DND-41 (cell line): ENCODE data around the gene S100Z.
"Not testable (repeated sequence)": the region's sequence is repeated elsewhere in the genome, so short reads cannot be mapped to it uniquely, and the experiment has no call there.

Source experiments
- ATAC-seq: fragments of 200-7000 bp; cut with Tn5 transposase; 3 replicates; pipeline ENCODE4 v1.9.1; 2021; ENCODE audit warnings: low read depth; ENCODE audit not compliant: insufficient read depth
- DNase-seq: peaks from one replicate; pipeline ENCODE4 v3.0.0-alpha.2; 2020
- H2AFZ ChIP-seq: 2 replicates; pipeline ENCODE4 v1.6.0; 2012; ENCODE audit warnings: low read depth, low read length
- H3K27ac ChIP-seq: 2 replicates; pipeline ENCODE4 v1.5.1; 2012; ENCODE audit warnings: low read length, inconsistent platforms
- H3K27me3 ChIP-seq: fragments of 200-600 bp; sonication (generic); 2 replicates; pipeline ENCODE4 v1.6.0; 2012; ENCODE audit warnings: low read length, mild to moderate bottlenecking, inconsistent platforms; ENCODE audit not compliant: insufficient read depth, poor library complexity
- H3K36me3 ChIP-seq: 2 replicates; pipeline ENCODE4 v1.5.1; 2012; ENCODE audit warnings: low read length, inconsistent platforms; ENCODE audit not compliant: insufficient read depth
- H3K4me1 ChIP-seq: 2 replicates; pipeline ENCODE4 v1.5.1; 2012; ENCODE audit warnings: mild to moderate bottlenecking, low read length; ENCODE audit not compliant: insufficient read depth
- H3K4me2 ChIP-seq: 2 replicates; pipeline ENCODE4 v1.6.0; 2012; ENCODE audit warnings: mild to moderate bottlenecking, moderate library complexity, low read length, inconsistent platforms; ENCODE audit not compliant: insufficient read depth
- H3K4me3 ChIP-seq, 2 experiments: fragments of 200-600 bp in 1 of 2; shearing (Covaris generic) in 1 of 2; 2 replicates each; pipeline ENCODE4 v1.5.1; 2012 to 2016; ENCODE audit warnings: inconsistent platforms in 2 of 2, low read length in 2 of 2, mild to moderate bottlenecking in 2 of 2, low read depth in 1 of 2, moderate library complexity in 1 of 2
- H3K79me2 ChIP-seq: 2 replicates; pipeline ENCODE4 v1.6.0; 2012; ENCODE audit warnings: low read length, inconsistent platforms; ENCODE audit not compliant: insufficient read depth
- H3K9ac ChIP-seq: 2 replicates; pipeline ENCODE4 v1.6.0; 2012; ENCODE audit warnings: low read depth, mild to moderate bottlenecking, inconsistent platforms, low read length, moderate library complexity
- H3K9me3 ChIP-seq: 2 replicates; pipeline ENCODE4 v1.5.1; 2012; ENCODE audit warnings: low read length, moderate library complexity, mild to moderate bottlenecking, inconsistent platforms; ENCODE audit not compliant: insufficient read depth, severe bottlenecking
- H4K20me1 ChIP-seq: 2 replicates; pipeline ENCODE4 v1.6.0; 2012; ENCODE audit warnings: low read length; ENCODE audit not compliant: insufficient read depth
- CTCF ChIP-seq: IDR thresholded peaks from 2 replicates; pipeline ENCODE4 v1.5.1; 2012; ENCODE audit warnings: borderline replicate concordance, low read length, moderate library complexity, mild to moderate bottlenecking; ENCODE audit not compliant: poor library complexity, severe bottlenecking; ENCODE audit errors: extremely low read depth
- EZH2 ChIP-seq: IDR thresholded peaks from 3 replicates; pipeline ENCODE4 v1.6.1; 2012; ENCODE audit warnings: borderline replicate concordance, low read depth, mild to moderate bottlenecking, moderate library complexity, low read length, inconsistent platforms; ENCODE audit not compliant: severe bottlenecking

The S100Z gene

DNA sequence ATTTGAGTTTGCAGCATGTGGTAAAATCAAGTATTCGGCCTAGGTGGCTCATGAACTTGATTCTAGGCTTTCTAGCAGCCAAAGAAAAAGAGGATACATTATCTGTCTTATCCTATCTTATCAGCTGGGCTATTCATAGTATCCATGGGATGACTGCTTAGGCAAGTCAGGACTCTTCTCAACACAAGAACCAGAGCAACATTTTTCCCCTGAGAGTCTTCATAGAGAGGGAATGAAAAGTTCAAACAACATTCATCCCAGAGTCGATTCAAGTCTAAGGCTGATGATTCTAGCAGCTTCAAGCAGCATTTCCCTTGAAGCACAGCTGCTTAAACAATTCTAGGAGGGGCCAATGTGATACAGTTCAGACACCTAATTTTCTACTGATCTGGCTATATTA, 3.0 kb downstream of the S100Z start:
- peaks cover 8% of the 10 kb centered on the region for H3K4me1 ChIP-seq

GRCh38 chr5:76853741-76854140, 3.9 kb downstream of the S100Z start:
- not testable (repeated sequence) for H3K27me3 ChIP-seq, H3K4me1 ChIP-seq, H2AFZ ChIP-seq, H3K9me3 ChIP-seq, H3K36me3 ChIP-seq, ATAC-seq, H3K79me2 ChIP-seq, H3K4me2 ChIP-seq, H4K20me1 ChIP-seq, DNase-seq, H3K9ac ChIP-seq, H3K4me3 ChIP-seq, H3K27ac ChIP-seq

More for the DNA sequence above, 3.0 kb downstream of the S100Z start:
- ATAC-seq: no peak
- Histone ChIP-seq H2AFZ (no peak overlapping the region), H3K79me2 (no peaks in the 10 kb centered on the region), H3K27ac (no peak overlapping the region), H3K36me3 (no peaks in the 10 kb centered on the region), H4K20me1 (no peaks in the 10 kb centered on the region), H3K9ac (no peak overlapping the region), H3K9me3 (no peaks in the 10 kb centered on the region), H3K27me3 (no peaks in the 10 kb centered on the region), H3K4me2 (no peak overlapping the region), H3K4me3 (no peak overlapping the region)
- DNase-seq: no peak
- TF ChIP-seq CTCF (no peak), EZH2 (no peak)

GRCh38 chr5:76854644-76855043, 4.8 kb downstream of the S100Z start:
- Histone ChIP-seq H3K9ac (no peak overlapping the region), H3K4me3 (no peak overlapping the region), H3K4me1 (peaks cover 8% of the 10 kb centered on the region), H3K9me3 (no peaks in the 10 kb centered on the region), H3K27me3 (no peaks in the 10 kb centered on the region), H3K4me2 (no peak overlapping the region), H4K20me1 (no peaks in the 10 kb centered on the region), H3K27ac (no peak overlapping the region), H3K79me2 (no peaks in the 10 kb centered on the region), H2AFZ (no peak overlapping the region), H3K36me3 (no peaks in the 10 kb centered on the region)
- no peak for TF ChIP-seq EZH2
- TF ChIP-seq CTCF: no peak
- DNase-seq: no peak
- ATAC-seq: no peak

DNA sequence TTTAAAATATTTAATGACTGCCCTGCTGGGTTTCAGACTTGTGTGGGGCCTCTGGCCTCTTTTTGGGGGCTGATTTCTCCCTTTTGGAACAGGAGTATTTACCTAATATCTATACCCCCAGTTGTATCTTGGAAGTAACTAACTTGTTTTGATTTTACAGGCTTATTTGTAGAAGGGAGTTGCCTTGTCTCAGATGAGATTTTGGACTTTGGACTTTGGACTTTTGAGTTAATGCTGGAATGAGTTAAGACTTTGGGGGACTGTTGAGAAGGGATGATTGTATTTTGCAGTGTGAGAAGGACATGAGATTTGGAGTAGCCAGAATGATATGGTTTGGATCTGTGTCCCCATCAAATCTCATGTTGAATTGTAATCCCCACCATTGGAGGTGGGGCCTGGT, 5.7 kb downstream of the S100Z start:
- H4K20me1 ChIP-seq, H3K27ac ChIP-seq, H3K4me1 ChIP-seq, H2AFZ ChIP-seq, H3K27me3 ChIP-seq, H3K4me2 ChIP-seq, DNase-seq, H3K79me2 ChIP-seq, H3K9me3 ChIP-seq, H3K36me3 ChIP-seq, ATAC-seq, H3K9ac ChIP-seq, H3K4me3 ChIP-seq: not testable (repeated sequence)
